Measurements from ENCODE around the gene PCDHGB6.
"Not testable (repeated sequence)": the region's sequence is repeated elsewhere in the genome, so short reads cannot be mapped to it uniquely, and the experiment has no call there.

Gene PCDHGB6

DNA sequence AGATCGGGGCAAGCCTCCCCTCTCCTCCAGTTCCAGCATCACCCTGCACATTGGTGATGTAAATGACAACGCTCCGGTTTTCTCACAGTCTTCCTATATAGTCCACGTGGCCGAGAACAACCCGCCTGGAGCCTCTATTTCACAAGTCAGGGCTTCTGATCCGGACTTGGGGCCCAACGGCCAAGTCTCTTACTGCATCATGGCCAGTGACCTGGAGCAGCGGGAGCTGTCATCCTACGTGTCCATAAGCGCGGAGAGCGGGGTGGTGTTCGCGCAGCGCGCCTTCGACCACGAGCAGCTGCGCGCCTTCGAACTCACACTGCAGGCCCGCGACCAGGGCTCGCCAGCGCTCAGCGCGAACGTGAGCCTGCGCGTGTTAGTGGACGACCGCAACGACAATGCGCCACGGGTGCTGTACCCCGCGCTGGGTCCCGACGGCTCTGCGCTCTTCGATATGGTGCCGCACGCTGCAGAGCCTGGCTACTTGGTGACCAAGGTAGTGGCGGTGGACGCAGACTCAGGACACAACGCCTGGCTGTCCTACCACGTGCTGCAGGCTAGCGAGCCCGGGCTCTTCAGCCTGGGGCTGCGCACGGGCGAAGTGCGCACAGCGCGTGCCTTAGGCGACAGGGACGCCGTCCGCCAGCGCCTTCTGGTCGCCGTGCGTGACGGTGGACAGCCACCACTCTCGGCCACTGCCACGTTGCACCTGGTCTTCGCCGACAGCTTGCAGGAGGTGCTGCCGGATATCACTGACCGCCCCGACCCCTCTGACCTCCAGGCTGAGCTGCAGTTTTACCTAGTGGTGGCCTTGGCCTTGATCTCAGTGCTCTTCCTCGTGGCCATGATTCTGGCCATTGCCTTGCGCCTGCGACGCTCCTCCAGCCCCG, 18.4 kb upstream of the PCDHGB6 start:
- DNase-seq, result no peak

DNA sequence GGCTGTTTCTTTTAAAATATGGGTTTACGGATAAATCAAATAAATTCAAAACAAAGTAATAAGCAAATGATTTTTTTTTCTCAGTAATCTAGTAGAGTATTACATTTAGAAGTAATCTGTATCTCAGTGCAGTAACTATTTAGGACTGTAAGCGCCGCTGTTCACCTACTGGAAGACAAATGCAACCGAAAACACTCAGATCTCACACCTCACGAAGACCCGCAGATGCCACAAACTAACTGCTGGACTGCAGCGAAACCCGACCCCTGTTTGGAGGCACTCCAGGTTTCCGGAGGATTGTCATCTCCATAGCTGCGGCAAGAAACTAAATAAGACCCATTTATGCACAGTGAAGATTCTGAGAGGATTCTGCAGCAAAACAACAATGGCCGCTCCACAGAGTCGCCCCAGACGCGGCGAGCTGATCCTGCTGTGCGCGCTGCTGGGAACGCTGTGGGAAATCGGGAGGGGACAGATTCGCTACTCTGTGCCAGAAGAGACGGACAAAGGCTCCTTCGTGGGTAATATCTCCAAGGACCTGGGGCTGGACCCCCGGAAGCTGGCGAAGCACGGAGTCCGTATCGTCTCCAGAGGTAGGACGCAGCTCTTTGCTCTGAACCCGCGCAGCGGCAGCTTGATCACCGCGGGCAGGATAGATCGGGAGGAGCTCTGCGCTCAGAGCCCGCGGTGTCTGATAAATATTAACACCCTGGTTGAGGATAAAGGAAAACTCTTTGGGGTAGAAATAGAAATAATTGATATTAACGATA, 15.2 kb upstream of the PCDHGB6 start, which contains the start of gene PCDHGA8:
Gene PCDHGA8, plus strand, starts transcription at position 205 of the 770 bp plus-strand sequence. Its CDS starts 181 bp downstream, at position 386.
- DNase-seq, result no peak

DNA sequence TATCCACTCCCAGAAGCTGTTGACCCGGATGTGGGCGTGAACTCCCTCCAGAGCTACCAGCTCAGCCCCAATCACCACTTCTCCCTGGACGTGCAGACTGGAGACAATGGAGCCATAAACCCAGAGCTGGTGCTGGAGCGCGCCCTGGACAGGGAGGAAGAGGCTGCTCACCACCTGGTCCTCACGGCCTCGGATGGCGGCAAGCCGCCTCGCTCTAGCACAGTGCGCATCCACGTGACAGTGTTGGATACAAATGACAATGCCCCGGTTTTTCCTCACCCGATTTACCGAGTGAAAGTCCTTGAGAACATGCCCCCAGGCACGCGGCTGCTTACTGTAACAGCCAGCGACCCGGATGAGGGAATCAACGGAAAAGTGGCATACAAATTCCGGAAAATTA, 14.6 kb upstream of the PCDHGB6 start:
- no peak for DNase-seq

DNA sequence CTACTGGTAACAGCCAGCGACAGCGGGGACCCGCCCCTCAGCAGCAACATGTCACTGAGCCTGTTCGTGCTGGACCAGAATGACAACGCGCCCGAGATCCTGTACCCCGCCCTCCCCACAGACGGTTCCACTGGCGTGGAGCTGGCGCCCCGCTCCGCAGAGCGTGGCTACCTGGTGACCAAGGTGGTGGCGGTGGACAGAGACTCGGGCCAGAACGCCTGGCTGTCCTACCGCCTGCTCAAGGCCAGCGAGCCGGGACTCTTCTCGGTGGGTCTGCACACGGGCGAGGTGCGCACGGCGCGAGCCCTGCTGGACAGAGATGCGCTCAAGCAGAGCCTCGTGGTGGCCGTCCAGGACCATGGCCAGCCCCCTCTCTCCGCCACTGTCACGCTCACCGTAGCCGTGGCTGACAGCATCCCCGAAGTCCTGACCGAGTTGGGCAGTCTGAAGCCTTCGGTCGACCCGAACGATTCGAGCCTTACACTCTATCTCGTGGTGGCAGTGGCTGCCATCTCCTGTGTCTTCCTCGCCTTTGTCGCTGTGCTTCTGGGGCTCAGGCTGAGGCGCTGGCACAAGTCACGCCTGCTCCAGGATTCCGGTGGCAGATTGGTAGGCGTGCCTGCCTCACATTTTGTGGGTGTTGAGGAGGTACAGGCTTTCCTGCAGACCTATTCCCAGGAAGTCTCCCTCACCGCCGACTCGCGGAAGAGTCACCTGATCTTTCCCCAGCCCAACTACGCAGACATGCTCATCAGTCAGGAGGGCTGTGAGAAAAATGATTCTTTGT, 13.2 kb upstream of the PCDHGB6 start:
- not testable (repeated sequence) for DNase-seq

DNA sequence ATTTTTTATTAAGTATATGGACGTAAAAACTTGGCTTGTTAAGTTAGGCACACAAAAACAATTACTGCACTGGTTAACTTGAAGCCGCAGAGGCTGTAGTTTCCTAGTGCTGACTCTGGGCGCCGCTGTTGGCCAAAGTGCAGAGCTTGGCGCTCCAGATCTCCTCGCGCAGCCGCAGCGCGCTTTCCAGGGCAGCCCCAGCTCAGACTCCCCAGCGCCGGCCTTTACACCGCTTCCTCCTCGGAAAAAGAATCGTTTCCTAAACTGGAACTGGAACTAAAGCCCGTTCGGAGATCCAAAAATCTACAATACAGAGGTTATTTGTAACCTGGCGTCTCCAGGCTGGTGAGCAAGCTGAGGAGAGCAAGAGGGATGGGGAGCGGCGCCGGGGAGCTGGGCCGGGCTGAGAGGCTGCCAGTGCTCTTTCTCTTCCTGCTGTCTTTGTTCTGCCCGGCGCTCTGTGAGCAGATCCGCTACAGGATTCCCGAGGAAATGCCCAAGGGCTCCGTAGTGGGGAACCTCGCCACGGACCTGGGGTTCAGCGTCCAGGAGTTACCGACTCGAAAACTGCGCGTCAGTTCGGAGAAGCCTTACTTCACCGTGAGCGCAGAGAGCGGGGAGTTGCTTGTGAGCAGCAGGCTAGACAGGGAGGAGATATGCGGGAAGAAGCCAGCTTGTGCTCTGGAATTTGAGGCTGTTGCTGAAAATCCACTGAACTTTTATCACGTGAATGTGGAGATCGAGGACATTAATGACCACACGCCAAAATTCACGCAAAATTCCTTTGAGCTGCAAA, 9.9 kb upstream of the PCDHGB6 start, which contains the start of gene PCDHGB5:
Gene PCDHGB5, plus strand, starts transcription at position 192 of the 796 bp plus-strand sequence. Its CDS starts 181 bp downstream, at position 373.
- peak in 1 of 3 experiments; percentile 50 for DNase-seq

DNA sequence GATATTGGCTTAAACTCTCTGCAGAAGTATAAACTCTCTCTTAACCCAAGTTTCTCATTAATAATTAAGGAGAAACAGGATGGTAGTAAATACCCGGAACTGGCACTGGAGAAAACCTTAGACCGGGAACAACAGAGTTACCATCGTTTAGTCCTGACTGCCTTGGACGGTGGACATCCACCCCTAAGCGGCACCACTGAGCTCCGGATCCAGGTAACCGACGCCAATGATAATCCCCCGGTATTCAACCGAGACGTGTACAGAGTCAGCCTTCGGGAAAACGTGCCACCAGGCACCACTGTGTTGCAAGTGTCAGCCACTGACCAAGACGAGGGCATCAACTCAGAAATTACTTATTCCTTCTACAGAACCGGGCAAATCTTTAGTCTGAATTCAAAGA, 9.2 kb upstream of the PCDHGB6 start:
- no peak for DNase-seq

DNA sequence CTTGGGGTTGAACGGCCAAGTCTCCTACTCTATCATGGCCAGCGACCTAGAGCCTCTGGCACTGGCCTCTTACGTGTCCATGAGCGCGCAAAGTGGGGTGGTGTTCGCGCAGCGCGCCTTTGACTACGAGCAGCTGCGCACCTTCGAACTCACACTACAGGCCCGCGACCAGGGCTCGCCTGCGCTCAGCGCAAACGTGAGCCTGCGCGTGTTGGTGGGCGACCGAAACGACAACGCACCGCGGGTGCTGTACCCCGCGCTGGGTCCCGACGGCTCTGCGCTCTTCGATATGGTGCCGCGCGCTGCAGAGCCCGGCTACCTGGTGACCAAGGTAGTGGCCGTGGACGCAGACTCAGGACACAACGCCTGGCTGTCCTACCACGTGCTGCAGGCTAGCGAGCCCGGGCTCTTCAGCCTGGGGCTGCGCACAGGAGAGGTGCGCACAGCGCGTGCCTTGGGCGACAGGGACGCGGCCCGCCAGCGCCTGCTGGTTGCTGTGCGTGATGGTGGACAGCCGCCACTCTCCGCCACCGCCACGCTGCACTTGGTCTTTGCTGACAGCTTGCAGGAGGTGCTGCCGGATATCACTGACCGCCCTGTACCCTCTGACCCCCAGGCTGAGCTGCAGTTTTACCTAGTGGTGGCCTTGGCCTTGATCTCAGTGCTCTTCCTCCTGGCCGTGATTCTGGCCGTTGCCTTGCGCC, 8.1 kb upstream of the PCDHGB6 start:
- DNase-seq, result no peak

DNA sequence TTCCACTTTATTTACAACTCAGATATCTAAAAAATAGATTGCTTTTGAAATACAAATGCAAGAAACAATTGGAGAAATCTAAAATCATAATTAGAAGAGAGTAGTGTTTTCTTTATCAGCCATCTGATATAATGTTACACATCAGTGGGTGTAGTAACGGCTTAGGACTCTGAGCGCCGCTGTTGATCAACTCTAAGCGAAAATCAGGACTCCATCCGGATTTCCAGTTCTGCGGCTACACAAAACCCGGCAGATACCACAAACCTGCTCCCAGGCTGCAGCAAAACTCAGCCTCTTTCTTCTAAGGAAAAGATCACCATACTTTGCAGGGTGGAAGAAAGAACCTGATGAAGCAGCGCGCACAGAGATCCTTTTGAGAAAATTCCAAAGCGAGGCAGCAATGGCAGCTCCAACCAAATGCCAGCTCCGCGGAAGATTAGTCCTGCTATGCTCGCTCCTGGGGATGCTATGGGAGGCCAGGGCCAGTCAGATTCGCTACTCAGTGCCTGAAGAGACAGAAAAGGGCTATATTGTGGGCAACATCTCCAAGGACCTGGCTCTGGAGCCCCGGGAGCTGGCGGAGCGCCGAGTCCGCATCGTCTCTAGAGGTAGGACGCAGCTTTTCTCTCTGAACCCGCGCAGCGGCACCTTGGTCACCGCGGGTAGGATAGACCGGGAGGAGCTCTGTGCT, 5.1 kb upstream of the PCDHGB6 start, which contains the start of gene PCDHGA9:
Gene PCDHGA9, plus strand, starts transcription at position 226 of the 691 bp plus-strand sequence. Its CDS starts 175 bp downstream, at position 401.
- DNase-seq, result peak in 1 of 3 experiments; percentile 1

DNA sequence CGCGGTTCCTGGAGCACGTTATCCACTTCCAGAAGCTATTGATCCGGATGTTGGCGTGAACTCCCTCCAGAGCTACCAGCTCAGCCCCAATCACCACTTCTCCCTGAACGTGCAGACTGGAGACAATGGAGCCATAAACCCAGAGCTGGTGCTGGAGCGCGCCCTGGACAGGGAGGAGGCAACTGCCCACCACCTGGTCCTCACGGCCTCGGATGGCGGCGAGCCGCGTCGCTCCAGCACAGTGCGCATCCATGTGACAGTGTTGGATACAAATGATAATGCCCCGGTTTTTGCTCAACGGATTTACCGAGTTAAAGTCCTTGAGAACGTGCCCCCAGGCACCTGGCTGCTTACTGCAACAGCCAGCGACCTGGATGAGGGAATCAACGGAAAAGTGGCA, 4.4 kb upstream of the PCDHGB6 start:
- DNase-seq, result no peak

DNA sequence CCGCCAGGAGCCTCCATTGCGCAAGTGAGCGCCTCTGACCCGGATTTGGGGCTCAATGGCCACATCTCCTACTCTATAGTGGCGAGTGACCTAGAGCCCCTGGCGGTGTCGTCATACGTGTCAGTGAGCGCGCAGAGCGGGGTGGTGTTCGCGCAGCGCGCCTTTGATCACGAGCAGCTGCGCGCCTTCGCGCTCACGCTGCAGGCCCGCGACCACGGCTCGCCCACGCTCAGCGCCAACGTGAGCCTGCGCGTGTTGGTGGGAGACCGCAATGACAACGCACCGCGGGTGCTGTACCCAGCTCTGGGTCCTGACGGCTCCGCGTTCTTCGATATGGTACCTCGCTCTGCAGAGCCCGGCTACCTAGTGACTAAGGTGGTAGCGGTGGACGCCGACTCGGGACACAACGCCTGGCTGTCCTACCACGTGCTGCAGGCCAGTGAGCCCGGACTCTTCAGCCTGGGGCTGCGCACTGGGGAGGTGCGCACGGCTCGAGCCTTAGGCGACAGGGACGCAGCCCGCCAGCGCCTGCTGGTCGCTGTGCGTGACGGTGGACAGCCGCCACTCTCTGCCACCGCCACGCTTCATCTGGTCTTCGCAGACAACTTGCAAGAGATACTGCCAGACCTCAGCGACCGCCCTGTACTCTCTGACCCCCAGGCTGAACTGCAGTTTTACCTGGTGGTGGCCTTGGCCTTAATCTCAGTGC, 1.9 kb downstream of the PCDHGB6 start:
- DNase-seq, result no peak

DNA sequence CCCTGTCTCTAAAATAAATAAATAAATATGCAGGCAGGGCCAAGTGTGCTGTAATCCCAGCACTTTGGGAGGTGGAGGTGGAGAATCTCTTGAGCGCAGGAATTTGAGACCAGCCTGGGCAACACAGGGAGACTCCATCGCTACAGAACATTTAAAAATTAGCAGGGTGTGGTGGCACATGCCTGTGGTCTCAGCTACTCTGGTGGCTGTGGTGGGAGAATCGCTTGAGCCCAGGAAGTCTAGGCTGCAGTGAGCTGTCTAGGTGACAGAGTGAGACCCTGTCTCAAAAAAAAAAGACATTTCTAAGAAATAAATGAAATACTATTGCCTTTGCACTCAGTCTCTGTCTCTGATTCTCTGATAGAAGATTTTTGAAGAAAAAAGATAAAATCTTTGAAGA, 3.8 kb downstream of the PCDHGB6 start:
- DNase-seq, result no peak

DNA sequence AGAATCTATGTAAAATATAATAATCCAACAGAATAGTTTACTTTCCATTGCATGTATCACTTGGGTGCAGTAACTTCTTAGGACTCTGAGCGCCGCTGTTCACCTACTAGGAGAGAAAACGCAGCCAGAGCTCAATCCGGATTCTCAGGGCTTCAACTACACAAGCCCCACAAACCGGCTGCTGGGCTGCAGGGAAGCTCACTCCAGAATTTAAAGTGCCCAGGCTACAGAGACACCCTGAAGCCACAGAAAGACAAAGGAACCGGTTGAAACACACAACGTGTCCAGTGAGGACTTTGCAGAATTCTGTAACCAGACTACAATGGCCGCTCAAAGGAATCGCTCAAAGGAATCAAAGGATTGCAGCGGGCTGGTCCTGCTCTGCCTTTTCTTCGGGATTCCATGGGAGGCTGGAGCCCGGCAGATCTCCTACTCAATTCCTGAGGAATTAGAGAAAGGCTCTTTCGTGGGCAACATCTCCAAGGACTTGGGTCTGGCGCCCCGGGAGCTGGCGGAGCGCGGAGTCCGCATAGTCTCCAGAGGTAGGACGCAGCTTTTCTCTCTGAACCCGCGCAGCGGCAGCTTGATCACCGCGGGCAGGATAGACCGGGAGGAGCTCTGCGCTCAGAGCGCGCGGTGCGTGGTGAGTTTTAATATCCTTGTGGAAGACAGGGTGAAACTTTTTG, 5.2 kb downstream of the PCDHGB6 start, which contains the start of gene PCDHGA10:
Gene PCDHGA10, plus strand, starts transcription at position 134 of the 686 bp plus-strand sequence. Its CDS starts 189 bp downstream, at position 323.
- peak in 1 of 3 experiments; percentile 1 for DNase-seq

DNA sequence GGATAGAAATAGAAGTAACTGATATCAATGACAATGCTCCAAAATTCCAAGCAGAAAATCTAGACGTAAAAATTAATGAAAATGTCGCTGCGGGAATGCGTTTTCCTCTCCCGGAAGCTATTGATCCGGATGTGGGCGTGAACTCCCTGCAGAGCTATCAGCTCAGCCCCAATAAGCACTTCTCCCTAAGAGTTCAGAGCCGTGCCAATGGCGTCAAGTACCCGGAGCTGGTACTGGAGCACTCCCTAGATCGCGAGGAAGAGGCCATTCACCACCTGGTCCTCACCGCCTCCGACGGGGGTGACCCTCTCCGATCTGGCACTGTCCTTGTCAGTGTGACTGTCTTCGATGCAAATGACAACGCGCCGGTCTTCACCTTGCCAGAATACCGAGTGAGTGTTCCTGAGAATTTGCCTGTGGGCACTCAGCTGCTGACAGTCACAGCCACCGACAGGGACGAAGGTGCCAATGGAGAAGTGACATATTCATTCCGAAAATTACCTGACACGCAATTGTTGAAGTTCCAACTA, 5.8 kb downstream of the PCDHGB6 start:
- no peak for DNase-seq

DNA sequence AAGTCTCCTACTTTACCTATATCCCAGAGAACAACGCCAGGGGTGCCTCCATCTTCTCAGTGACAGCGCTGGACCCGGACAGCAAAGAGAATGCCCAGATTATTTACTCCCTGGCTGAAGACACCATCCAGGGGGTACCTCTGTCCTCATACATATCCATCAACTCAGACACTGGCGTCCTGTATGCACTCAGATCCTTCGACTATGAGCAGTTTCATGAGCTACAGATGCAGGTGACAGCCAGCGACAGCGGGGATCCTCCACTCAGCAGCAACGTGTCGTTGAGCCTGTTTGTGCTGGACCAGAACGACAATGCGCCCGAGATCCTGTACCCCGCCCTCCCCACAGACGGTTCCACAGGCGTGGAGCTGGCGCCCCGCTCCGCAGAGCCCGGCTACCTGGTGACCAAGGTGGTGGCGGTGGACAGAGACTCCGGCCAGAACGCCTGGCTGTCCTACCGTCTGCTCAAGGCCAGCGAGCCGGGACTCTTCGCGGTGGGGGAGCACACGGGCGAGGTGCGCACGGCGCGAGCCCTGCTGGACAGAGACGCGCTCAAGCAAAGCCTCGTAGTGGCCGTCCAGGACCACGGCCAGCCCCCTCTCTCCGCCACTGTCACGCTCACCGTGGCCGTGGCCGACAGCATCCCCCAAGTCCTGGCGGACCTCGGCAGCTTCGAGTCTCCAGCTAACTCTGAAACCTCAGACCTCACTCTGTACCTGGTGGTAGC, 6.9 kb downstream of the PCDHGB6 start:
- DNase-seq, result not testable (repeated sequence)

DNA sequence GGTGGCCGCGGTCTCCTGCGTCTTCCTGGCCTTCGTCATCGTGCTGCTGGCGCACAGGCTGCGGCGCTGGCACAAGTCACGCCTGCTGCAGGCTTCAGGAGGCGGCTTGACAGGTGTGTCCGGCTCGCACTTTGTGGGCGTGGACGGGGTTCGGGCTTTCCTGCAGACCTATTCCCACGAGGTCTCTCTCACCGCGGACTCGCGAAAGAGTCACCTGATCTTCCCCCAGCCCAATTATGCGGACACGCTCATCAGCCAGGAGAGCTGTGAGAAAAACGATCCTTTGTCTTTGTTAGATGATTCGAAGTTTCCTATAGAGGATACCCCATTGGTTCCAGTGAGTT, 7.4 kb downstream of the PCDHGB6 start:
- DNase-seq, result not testable (repeated sequence)

DNA sequence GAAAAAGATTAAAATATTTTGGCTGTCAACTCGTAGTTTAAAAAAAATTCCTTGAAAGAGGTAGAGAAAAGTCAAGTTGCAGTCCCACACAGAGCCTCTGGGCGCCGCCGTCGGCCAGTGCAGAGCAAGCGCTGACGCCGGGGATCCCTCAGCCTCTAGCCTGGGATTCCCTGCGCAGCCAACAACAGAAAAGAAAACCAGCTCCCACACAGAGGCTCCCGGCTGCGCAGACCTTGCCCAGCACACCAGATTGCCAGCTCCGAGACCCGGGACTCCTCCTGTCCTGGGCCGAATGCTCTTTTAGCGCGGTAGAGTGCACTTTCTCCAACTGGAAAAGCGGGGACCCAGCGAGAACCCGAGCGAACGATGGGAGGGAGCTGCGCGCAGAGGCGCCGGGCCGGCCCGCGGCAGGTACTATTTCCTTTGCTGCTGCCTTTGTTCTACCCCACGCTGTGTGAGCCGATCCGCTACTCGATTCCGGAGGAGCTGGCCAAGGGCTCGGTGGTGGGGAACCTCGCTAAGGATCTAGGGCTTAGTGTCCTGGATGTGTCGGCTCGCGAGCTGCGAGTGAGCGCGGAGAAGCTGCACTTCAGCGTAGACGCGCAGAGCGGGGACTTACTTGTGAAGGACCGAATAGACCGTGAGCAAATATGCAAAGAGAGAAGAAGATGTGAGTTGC, 9.8 kb downstream of the PCDHGB6 start, which contains the start of gene PCDHGB7:
Gene PCDHGB7, plus strand, starts transcription at position 184 of the 679 bp plus-strand sequence. Its CDS starts 183 bp downstream, at position 367.
- not testable (repeated sequence) for DNase-seq

Measured in NCI-H1417 (cell line).